ENCODE data around the gene ACTA1.
"Not testable (repeated sequence)": the region's sequence is repeated elsewhere in the genome, so short reads cannot be mapped to it uniquely, and the experiment has no call there.

Gene ACTA1

GRCh38 chr1:229434005-229434640, at the start of gene ACTA1:
Gene ACTA1 (minus strand): TSS chr1:229434094. CDS start chr1:229433115, 979 bp downstream.
- DNase-seq (ENCODE audit: low spot score) = no peak

- no peak for DNase-seq (ENCODE audit: low spot score)
Observed at GRCh38 chr1:229482511-229482910, 48.6 kb upstream of the ACTA1 start.

GRCh38 chr1:229480495-229480894, 46.6 kb upstream of the ACTA1 start:
- no peak for DNase-seq (ENCODE audit: low spot score)

- DNase-seq (ENCODE audit: low spot score) = no peak
Observed at GRCh38 chr1:229479660-229480399, 45.9 kb upstream of the ACTA1 start.

GRCh38 chr1:229478852-229479251, 45.0 kb upstream of the ACTA1 start:
- DNase-seq (ENCODE audit: low spot score) = no peak

- DNase-seq (ENCODE audit: low spot score) = not testable (repeated sequence)
Observed at GRCh38 chr1:229475859-229476258, 42.0 kb upstream of the ACTA1 start.

GRCh38 chr1:229474509-229474908, 40.6 kb upstream of the ACTA1 start:
- no peak for DNase-seq (ENCODE audit: low spot score)

- no peak for DNase-seq (ENCODE audit: low spot score)
Observed at GRCh38 chr1:229471175-229471574, 37.3 kb upstream of the ACTA1 start.

GRCh38 chr1:229470406-229471043, 36.6 kb upstream of the ACTA1 start:
- DNase-seq (ENCODE audit: low spot score) = no peak

GRCh38 chr1:229466887-229467286, 33.0 kb upstream of the ACTA1 start:
- DNase-seq (ENCODE audit: low spot score) = no peak

GRCh38 chr1:229464672-229465071, 30.8 kb upstream of the ACTA1 start:
- DNase-seq (ENCODE audit: low spot score) = no peak

- DNase-seq (ENCODE audit: low spot score) = no peak
Observed at GRCh38 chr1:229461032-229461668, 27.3 kb upstream of the ACTA1 start.

- no peak for DNase-seq (ENCODE audit: low spot score)
Observed at GRCh38 chr1:229459815-229460214, 25.9 kb upstream of the ACTA1 start.

GRCh38 chr1:229457436-229457835, 23.5 kb upstream of the ACTA1 start:
- no peak for DNase-seq (ENCODE audit: low spot score)

- DNase-seq (ENCODE audit: low spot score) = no peak
Observed at GRCh38 chr1:229456016-229456415, 22.1 kb upstream of the ACTA1 start.

- no peak for DNase-seq (ENCODE audit: low spot score)
Observed at GRCh38 chr1:229454056-229454455, 20.2 kb upstream of the ACTA1 start.

GRCh38 chr1:229452956-229453801, 19.3 kb upstream of the ACTA1 start:
- no peak for DNase-seq (ENCODE audit: low spot score)

- no peak for DNase-seq (ENCODE audit: low spot score)
Observed at GRCh38 chr1:229448845-229449244, 15.0 kb upstream of the ACTA1 start.

GRCh38 chr1:229448354-229448753, 14.5 kb upstream of the ACTA1 start:
- no peak for DNase-seq (ENCODE audit: low spot score)

GRCh38 chr1:229447809-229448252, 13.9 kb upstream of the ACTA1 start:
- DNase-seq (ENCODE audit: low spot score) = no peak

- no peak for DNase-seq (ENCODE audit: low spot score)
Observed at GRCh38 chr1:229445828-229446227, 11.9 kb upstream of the ACTA1 start.
